ENCODE data around the gene PSD. TPM values are rescaled to one million over a fixed set of nuclear protein-coding genes. Genes with fewer than 3 reads are reported as not detected.

The PSD gene
- total RNA-seq, 2 donors from 2014 or later: 4.1 to 26.1 TPM

DNA sequence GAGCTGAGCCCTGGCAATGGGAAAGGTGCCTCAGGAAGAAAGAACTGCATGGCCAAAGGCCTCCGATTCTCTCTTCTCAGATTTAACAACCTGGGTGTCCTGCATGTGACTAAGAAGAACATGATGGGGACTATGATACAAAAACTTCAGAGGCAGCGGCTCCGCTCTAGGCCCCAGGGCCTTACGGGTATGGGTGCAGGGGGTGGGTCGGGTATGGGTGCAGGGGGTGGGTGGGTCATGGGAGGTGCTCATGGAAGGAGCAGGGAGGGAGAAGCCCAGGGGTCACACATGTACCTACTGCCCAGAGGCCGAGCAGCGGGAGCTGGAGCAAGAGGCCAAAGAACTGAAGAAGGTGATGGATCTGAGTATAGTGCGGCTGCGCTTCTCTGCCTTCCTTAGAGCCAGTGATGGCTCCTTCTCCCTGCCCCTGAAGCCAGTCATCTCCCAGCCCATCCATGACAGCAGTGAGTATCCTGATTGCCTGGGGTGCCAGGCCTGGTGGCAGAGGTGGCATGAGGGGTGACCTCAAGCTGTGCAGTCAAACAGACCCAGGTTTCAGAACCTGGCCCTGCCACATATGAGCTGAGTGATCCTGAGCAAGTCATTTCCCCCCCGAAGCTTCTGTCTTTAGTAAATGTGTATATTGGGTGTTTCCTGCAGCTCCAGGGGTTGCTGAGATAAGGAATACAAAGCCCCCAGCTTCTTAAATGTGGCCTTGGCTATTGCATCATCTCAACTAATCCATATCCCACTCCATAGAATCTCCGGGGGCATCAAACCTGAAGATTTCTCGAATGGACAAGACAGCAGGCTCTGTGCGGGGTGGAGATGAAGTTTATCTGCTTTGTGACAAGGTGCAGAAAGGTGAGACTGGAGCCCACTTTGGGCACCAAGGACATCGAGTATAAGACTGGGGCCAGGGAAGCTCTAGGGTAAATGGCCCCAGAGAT is 21.1 kb downstream of the PSD start:
- DNase-seq: no peak
- intact Hi-C loops (cut with DNase I, micrococcal nuclease): no loop called here
- ATAC-seq: no peak

DNA sequence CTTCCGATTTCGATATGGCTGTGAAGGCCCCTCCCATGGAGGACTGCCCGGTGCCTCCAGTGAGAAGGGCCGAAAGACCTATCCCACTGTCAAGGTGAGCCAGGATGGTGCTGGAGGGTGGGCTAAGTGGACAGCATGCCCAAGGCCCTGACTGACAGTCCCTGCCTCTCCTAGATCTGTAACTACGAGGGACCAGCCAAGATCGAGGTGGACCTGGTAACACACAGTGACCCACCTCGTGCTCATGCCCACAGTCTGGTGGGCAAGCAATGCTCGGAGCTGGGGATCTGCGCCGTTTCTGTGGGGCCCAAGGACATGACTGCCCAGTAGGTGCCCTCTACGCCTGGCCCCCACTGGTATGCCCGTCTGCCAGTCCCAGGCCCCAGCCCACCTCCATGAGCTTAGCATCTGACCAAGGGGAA is 21.8 kb downstream of the PSD start:
- ATAC-seq (no peak), DNase-seq (no peak)
- intact Hi-C loops (cut with DNase I, micrococcal nuclease): no loop called here

GRCh38 chr10:102396317-102396650 is 22.3 kb downstream of the PSD start:
- DNase-seq: no peak
- ATAC-seq: no peak
- intact Hi-C loops (cut with DNase I, micrococcal nuclease): no loop called here

DNA sequence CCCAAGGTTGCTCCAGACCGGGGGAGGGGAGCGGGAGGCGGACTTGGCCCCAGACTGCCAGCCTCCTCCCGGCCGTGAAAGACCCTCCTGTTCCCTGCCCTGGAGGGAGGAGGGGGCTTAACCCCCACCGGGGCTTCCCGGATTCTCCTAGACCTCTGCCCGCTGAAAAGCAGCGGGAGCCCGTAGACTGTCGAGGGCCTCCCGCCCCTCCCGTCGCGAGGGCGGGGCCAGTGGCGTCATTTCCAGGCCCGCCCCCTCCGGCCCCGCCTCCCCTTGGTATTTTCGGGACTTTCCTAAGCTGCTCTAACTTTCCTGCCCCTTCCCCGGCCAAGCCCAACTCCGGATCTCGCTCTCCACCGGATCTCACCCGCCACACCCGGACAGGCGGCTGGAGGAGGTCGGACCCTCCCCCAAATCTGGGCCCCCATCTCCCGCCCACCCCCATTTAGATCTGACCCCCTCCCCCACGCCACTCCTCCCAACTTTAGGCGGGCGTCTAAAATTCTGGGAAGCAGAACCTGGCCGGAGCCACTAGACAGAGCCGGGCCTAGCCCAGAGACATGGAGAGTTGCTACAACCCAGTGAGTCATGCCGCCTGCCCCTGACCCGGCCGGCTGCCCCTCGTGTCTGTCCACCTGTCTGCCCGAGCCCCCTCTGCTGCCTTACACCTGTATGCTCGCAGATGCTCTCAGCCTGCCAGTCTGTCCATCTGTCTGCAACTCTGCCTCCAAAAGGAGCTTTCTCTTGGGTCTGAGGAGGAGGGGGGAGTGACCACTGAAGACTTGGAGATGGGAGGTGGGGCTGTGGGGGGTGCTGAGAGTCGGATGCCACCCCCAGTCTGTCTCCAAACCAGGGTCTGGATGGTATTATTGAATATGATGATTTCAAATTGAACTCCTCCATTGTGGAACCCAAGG is 22.9 kb downstream of the PSD start, which contains the start of gene NFKB2:
NFKB2 (plus strand) TSS at position 306 of the 917 bp plus-strand sequence; CDS start at position 561, 255 bp downstream.
- ATAC-seq: peak; percentile 66
- intact Hi-C loops (cut with DNase I, micrococcal nuclease): no loop called here
- DNase-seq: peak; percentile 88 to 94

DNA sequence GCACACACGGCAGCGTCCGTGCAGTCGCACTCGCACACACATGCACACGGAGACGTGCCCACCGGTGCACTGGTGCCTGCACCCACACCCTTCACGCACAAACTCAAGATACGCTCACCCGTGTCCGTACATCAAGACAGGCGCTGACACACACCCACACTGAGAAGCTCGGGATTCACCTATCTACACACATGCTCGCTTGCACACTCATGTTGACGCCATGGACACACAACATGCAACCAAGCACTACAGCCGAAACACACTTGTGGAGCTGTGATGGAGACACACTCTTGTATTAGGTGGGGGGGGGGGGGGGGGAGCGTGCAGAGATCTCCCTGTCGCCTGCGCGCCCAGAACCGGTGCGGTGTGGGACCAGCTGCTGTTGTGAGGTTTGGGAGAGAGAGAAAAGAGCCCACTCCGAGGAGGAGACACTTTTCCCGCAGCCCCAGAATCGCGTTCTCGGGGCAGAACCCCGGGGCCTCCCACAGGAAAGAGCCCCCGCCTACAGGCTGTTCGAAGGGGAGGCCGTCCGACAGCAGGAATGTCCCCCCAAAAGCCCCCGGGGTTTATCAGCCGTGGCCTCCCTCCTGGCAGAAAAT is 23.7 kb downstream of the PSD start:
- peak in 1 of 2 donors; percentile 49 for DNase-seq
- peak; percentile 11 for ATAC-seq
- intact Hi-C loops (cut with DNase I, micrococcal nuclease): loop anchor here in 1 of 2 donors (5.0 kb wide), 1 partner anchor 187 kb away; no protein-coding TSS in a partner anchor

GRCh38 chr10:102394079-102394800 is 24.3 kb downstream of the PSD start:
- intact Hi-C loops (cut with DNase I, micrococcal nuclease): loop anchor here in 1 of 2 donors (5.0 kb wide), 1 partner anchor 188 kb away; no protein-coding TSS in a partner anchor
- DNase-seq (peak; percentile 95 to 96), ATAC-seq (peak; percentile 83)

- intact Hi-C loops (cut with DNase I, micrococcal nuclease): loop anchor here in 1 of 2 donors (5.0 kb wide), 1 partner anchor 189 kb away; no protein-coding TSS in a partner anchor
- no peak for DNase-seq
- no peak for ATAC-seq
These were observed 25.0 kb downstream of the PSD start for GRCh38 chr10:102393411-102394078.

DNA sequence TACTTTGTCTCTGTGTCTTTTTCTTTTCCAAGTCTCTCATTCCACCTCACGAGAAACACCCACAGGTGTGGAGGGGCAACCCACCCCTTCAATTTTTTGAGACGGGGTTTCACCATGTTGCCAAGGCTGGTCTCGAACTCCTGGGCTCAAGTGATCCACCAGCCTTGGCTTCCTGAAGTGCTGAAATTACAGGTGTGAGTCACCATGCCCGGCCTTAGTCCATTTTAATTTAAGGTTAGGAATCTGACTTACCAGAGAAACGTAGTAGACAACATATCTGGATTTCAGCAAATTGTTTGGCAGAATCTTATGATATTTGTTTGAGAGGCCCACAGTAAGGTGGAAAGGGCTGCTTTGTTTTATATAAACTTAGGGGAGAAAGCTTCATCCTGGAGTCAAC is 26.3 kb downstream of the PSD start:
- intact Hi-C loops (cut with DNase I, micrococcal nuclease): loop anchor here in 1 of 2 donors (5.0 kb wide), 1 partner anchor 190 kb away; no protein-coding TSS in a partner anchor
- DNase-seq (no peak), ATAC-seq (no peak)

DNA sequence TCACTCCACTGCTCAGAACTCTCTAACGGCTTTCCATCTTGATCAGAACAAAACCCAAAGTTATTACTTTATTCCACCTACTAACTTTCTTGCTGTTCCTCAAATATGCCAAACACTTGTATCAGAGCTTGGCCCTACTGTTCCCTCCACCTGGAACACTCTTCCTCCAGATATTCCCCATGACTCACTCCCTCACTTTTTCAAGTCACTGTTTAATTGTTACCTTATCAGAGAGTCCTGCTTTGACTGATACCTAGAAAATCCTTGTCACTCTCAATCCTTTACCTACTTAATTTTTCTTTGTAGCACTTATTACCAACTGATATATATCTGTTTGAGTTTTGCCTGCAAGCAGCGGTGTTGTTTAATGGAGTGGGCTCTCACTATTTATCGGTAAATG is 28.7 kb downstream of the PSD start:
- ATAC-seq (no peak), DNase-seq (no peak)
- intact Hi-C loops (cut with DNase I, micrococcal nuclease): loop anchor here in 1 of 2 donors (5.0 kb wide), 1 partner anchor 192 kb away; no protein-coding TSS in a partner anchor

DNA sequence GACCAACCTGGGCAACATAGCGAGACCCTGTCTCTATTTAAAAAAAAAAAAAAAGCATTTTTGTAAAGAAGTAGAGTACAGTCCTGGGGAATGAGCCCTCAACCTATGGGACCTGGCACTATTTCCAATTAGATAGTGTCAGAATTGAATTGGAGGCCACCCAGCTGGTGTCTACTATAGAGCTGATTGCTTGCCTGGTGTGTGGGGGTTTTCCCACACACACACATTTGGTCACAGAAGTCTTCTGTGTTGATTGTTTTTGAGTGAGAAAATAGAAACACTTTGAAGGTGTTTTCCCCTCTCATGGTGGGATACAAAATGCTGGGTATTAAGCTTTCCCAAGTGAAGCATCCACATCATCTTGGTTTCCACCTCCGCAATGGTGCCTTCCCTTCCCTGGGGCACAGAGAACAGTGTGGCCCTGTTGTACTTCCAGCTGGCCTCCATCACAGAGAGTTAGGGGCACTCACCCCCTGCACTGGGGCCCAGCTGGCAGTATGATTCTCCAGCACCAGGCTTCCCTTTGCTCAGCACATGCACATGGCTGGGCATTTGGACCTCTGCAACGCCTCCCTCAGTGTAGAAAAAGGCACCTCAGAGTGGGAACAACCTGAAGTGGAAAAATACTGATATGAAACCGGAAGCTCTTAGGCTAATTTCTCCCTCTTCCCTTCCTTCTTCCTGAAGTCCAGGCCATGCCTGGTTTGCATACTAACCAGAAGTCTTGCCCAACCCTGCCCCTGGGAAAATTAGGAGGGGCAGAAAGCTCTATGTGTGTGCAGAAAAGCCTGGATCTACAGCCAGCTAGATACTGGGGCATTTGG is 33.8 kb downstream of the PSD start:
- no peak for DNase-seq
- ATAC-seq: peak; percentile 48
- intact Hi-C loops (cut with DNase I, micrococcal nuclease): no loop called here

DNA sequence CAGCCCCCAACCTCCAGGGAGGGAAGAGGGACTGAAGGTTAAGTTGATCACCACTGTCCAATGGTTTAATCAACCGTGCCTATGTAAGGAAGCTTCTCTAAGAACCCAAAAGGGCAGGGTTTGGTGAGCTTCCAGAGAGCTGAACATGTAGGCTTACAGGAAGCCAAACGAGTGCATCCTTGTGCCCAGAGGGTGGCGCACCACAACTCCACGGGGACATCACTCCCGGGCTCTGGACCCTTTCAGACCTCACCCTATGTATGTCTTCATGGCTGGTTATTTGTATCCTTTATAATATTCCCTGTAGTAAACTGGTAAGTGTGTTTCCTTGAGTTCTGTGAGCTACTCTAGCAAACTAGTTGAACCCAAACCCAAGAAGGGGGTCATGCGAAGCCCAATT is 34.5 kb downstream of the PSD start:
- DNase-seq (no peak), ATAC-seq (no peak)
- intact Hi-C loops (cut with DNase I, micrococcal nuclease): no loop called here

DNA sequence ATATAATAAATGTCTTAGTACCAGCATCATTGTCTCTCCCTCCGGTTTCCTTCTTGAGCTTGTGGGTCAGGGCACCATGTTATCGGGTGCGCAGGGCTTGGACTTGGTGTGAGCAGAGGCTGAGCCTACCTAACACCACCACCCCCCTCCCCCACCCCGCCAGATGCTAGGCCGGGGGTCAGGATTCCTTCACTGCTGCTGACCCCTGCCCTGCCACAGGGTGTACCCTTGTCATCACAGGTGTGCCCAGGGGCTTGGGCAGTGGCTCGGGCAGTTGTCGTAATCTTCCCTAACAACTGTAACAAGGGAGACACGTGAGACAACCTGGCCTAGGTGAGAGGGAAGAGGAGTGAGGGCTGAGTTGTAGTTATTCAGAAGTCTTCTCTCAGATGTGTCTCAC is 35.7 kb downstream of the PSD start:
- peak; percentile 11 for ATAC-seq
- DNase-seq: no peak
- intact Hi-C loops (cut with DNase I, micrococcal nuclease): no loop called here

- intact Hi-C loops (cut with DNase I, micrococcal nuclease): no loop called here
- ATAC-seq (no peak), DNase-seq (no peak)
These were observed 36.6 kb downstream of the PSD start for GRCh38 chr10:102381983-102382382.

- no peak for DNase-seq
- intact Hi-C loops (cut with DNase I, micrococcal nuclease): no loop called here
- no peak for ATAC-seq
These were observed 39.2 kb downstream of the PSD start for GRCh38 chr10:102379383-102379782.

DNA sequence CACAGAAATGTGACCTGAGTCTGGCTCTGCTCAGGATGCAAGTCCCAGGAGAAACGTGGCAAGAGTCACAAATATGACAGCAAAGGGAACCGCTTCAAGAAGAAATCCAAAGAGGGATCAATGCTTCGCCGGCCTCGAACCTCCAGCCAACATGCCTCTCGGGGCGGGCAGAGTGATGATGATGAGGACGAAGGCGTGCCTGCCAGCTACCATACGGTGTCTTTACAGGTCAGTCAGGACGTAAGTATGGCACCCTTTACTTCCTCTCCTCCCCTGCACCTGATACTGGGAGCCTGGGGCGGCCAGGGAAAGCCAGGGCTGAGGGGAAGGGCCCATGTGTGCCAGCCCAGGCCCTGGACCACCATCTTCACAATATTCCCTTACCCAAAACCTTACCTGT is 41.7 kb downstream of the PSD start:
- intact Hi-C loops (cut with DNase I, micrococcal nuclease): no loop called here
- ATAC-seq (no peak), DNase-seq (no peak)

DNA sequence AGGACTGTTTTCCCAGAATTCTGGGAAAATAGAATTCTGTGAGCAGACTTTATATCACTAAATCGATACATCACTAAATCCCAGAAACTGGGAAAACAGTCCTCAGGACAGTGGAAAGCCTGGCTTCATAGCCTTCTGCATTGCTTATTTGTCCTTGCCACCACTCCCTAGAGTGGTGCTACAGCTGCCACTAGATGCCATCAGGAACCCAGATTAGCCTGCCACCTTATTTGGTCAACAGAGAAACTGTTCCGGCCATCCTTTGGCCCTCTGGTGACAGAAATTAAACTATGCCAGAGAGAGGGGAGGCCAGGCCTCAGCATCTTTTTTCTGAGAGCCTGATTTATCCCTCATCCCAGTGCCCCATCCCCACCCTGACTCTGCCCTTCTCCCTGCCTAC is 42.7 kb downstream of the PSD start:
- intact Hi-C loops (cut with DNase I, micrococcal nuclease): no loop called here
- DNase-seq: no peak
- no peak for ATAC-seq

GRCh38 chr10:102375250-102375649 is 43.3 kb downstream of the PSD start:
- ATAC-seq (no peak), DNase-seq (no peak)
- intact Hi-C loops (cut with DNase I, micrococcal nuclease): no loop called here
